Measurements from ENCODE around the gene CNOT1. TPM values are rescaled to one million over a fixed set of nuclear protein-coding genes. Genes with fewer than 3 reads are reported as not detected.
A peak's percentile ranks its signal among the peaks of the same experiment; 100 is the strongest.

The CNOT1 gene
- total RNA-seq, 6 donors from 2014 or later: 78.9 to 158 (median 151) TPM

GRCh38 chr16:58510776-58511628 lies 118.6 kb downstream of the CNOT1 start:
- H3K36me3 ChIP-seq: peaks cover 0 to 25% (median 0%) of the 10 kb centered on the region in 4 donors
- DNase-seq (peak in 1 of 2 donors; percentile 77), ATAC-seq (ENCODE audit: low FRiP score in 2 of 2) (no peak)
- H3K27ac ChIP-seq: no peak overlapping the region
- H3K4me1 ChIP-seq: peaks cover 6 to 16% (median 7%) of the 10 kb centered on the region in 4 donors
- TF ChIP-seq POLR2A (IDR thresholded peaks at IDR 0.05): no peak
- no peak for TF ChIP-seq CTCF (IDR thresholded peaks at IDR 0.05)
- TF ChIP-seq EP300 (IDR thresholded peaks at IDR 0.05): no peak
- TF ChIP-seq POLR2AphosphoS5 (IDR thresholded peaks at IDR 0.05): no peak
- WGBS, 2 donors: 77 to 92% methylated on average over 15 to 29 of the region's 30 CpGs
- H3K4me3 ChIP-seq: no peak overlapping the region
- no peaks in the 10 kb centered on the region for H3K27me3 ChIP-seq
- H3K9me3 ChIP-seq: no peaks in the 10 kb centered on the region

GRCh38 chr16:58510097-58510775 lies 119.4 kb downstream of the CNOT1 start:
- H3K36me3 ChIP-seq: peaks cover 0 to 25% (median 0%) of the 10 kb centered on the region in 4 donors
- no peak for DNase-seq
- peaks cover 6 to 10% (median 7%) of the 10 kb centered on the region in 4 donors for H3K4me1 ChIP-seq
- no peak overlapping the region for H3K27ac ChIP-seq
- TF ChIP-seq EP300 (IDR thresholded peaks at IDR 0.05) (no peak), POLR2AphosphoS5 (IDR thresholded peaks at IDR 0.05) (no peak), CTCF (IDR thresholded peaks at IDR 0.05) (no peak), POLR2A (IDR thresholded peaks at IDR 0.05) (no peak)
- ATAC-seq (ENCODE audit: low FRiP score in 2 of 2): no peak
- no peaks in the 10 kb centered on the region for H3K27me3 ChIP-seq
- WGBS, 2 donors: 94 to 96% methylated on average over 18 of the region's 18 CpGs
- no peaks in the 10 kb centered on the region for H3K9me3 ChIP-seq
- H3K4me3 ChIP-seq: no peak overlapping the region

GRCh38 chr16:58509256-58510096 lies 120.2 kb downstream of the CNOT1 start:
- DNase-seq (no peak), ATAC-seq (ENCODE audit: low FRiP score in 2 of 2) (no peak)
- Histone ChIP-seq H3K4me3 (no peak overlapping the region), H3K36me3 (peaks cover 0 to 25% (median under 1%) of the 10 kb centered on the region in 4 donors), H3K27me3 (no peaks in the 10 kb centered on the region), H3K4me1 (peaks cover under 1 to 3% (median 2%) of the 10 kb centered on the region in 4 donors), H3K27ac (no peak overlapping the region), H3K9me3 (no peaks in the 10 kb centered on the region)
- TF ChIP-seq POLR2AphosphoS5 (IDR thresholded peaks at IDR 0.05): no peak
- no peak for TF ChIP-seq POLR2A (IDR thresholded peaks at IDR 0.05)
- no peak for TF ChIP-seq CTCF (IDR thresholded peaks at IDR 0.05)
- TF ChIP-seq EP300 (IDR thresholded peaks at IDR 0.05): no peak
- 93% methylated on average over 8 of the region's 9 CpGs; no CpG with 5 or more reads in 1 of the 2 donors for WGBS, 2 donors

- no peak overlapping the region for H3K4me3 ChIP-seq
- DNase-seq (no peak), ATAC-seq (ENCODE audit: low FRiP score in 2 of 2) (no peak)
- 67 to 80% methylated on average over 3 to 4 of the region's 5 CpGs for WGBS, 2 donors
- no peak for TF ChIP-seq POLR2A (IDR thresholded peaks at IDR 0.05)
- no peak for TF ChIP-seq EP300 (IDR thresholded peaks at IDR 0.05)
- no peak for TF ChIP-seq CTCF (IDR thresholded peaks at IDR 0.05)
- TF ChIP-seq POLR2AphosphoS5 (IDR thresholded peaks at IDR 0.05): no peak
- no peaks in the 10 kb centered on the region for H3K9me3 ChIP-seq
- H3K36me3 ChIP-seq: peaks cover 0 to 25% (median 6%) of the 10 kb centered on the region in 4 donors
- H3K27me3 ChIP-seq: no peaks in the 10 kb centered on the region
- no peaks in the 10 kb centered on the region for H3K4me1 ChIP-seq
- no peak overlapping the region for H3K27ac ChIP-seq
Measured at GRCh38 chr16:58508671-58509251, 120.9 kb downstream of the CNOT1 start.

All from upper lobe of left lung (tissue), 6 donors.